NCI-H1092 treated with DMSO at 0.1 percent for 48 hours (cell line): ENCODE measurements around the gene FKBP6.
"Not testable (repeated sequence)": the region's sequence is repeated elsewhere in the genome, so short reads cannot be mapped to it uniquely, and the experiment has no call there.

Experiments used
- DNase-seq: peaks from one replicate; lab custom pipeline; 2025; lab: John Stamatoyannopoulos, UW

Gene FKBP6

GRCh38 chr7:73395538-73396503, 67.9 kb downstream of the FKBP6 start:
- no peak for DNase-seq

GRCh38 chr7:73397521-73398281, 69.7 kb downstream of the FKBP6 start:
- no peak for DNase-seq

GRCh38 chr7:73399185-73400050, 71.5 kb downstream of the FKBP6 start:
- DNase-seq, result not testable (repeated sequence)

- DNase-seq, result not testable (repeated sequence)
Observed at GRCh38 chr7:73404860-73405259, 76.9 kb downstream of the FKBP6 start.
